Measurements from ENCODE around the gene CXCL3. TPM values are rescaled to one million over a fixed set of nuclear protein-coding genes. Genes with fewer than 3 reads are reported as not detected.

CXCL3 gene
- polyA plus RNA-seq, 5 donors = 0.70 to 1.8 (median 1.0) TPM

- no peak for DNase-seq
These were observed 23.2 kb downstream of the CXCL3 start for GRCh38 chr4:74015126-74015780.

GRCh38 chr4:74014332-74014731, 24.2 kb downstream of the CXCL3 start:
- no peak for DNase-seq

GRCh38 chr4:74013264-74013663, 25.2 kb downstream of the CXCL3 start:
- no peak for DNase-seq

- DNase-seq = no peak
These were observed 26.4 kb downstream of the CXCL3 start for GRCh38 chr4:74012130-74012529.

GRCh38 chr4:74009307-74009706, 29.2 kb downstream of the CXCL3 start:
- DNase-seq = no peak

GRCh38 chr4:74006009-74006476, 32.4 kb downstream of the CXCL3 start:
- DNase-seq = no peak

GRCh38 chr4:74005528-74005927, 33.0 kb downstream of the CXCL3 start:
- no peak for DNase-seq

- no peak for DNase-seq
These were observed 33.8 kb downstream of the CXCL3 start for GRCh38 chr4:74004668-74005067.

- DNase-seq = no peak
These were observed 38.2 kb downstream of the CXCL3 start for GRCh38 chr4:74000301-74000700.

- DNase-seq = peak; percentile 13 to 24
These were observed 40.2 kb downstream of the CXCL3 start, which contains the start of gene CXCL5 for GRCh38 chr4:73998040-73999011. Gene CXCL5 (minus strand): TSS chr4:73998677. CDS start chr4:73998581, 96 bp downstream.

GRCh38 chr4:73992050-73992449, 46.4 kb downstream of the CXCL3 start:
- no peak for DNase-seq

GRCh38 chr4:73991742-73992000, 46.8 kb downstream of the CXCL3 start:
- no peak for DNase-seq

GRCh38 chr4:73990988-73991741, 47.3 kb downstream of the CXCL3 start:
- DNase-seq = no peak

- DNase-seq = no peak
These were observed 48.6 kb downstream of the CXCL3 start for GRCh38 chr4:73989928-73990327.

- no peak for DNase-seq
These were observed 49.5 kb downstream of the CXCL3 start for GRCh38 chr4:73989031-73989430.

GRCh38 chr4:73988061-73988460, 50.4 kb downstream of the CXCL3 start, which contains the start of gene PPBP:
Gene PPBP (minus strand): TSS chr4:73988190. CDS start chr4:73988103, 87 bp downstream.
- no peak for DNase-seq

Other genes with a start within 250 kb of the CXCL3 start
- gene CXCL6, start 202.0 kb downstream of the CXCL3 start, polyA plus RNA-seq (ENCODE audit: insufficient read depth in 1 of 5, insufficient read length in 5 of 5, low replicate concordance in 1 of 5) = under 1 TPM in 2 of 5 donors, not detected in 3; 0.08 to 0.18 TPM
- gene PF4V1, start 185.4 kb downstream of the CXCL3 start, polyA plus RNA-seq (ENCODE audit: insufficient read depth in 1 of 5, insufficient read length in 5 of 5, low replicate concordance in 1 of 5) = 1 to 10 TPM in 1 of 5 donors, under 1 TPM in 3, not detected in 1; 0.52 to 2.3 (median 0.74) TPM
- gene CXCL1, start 169.3 kb downstream of the CXCL3 start, polyA plus RNA-seq (ENCODE audit: insufficient read depth in 1 of 5, insufficient read length in 5 of 5, low replicate concordance in 1 of 5) = 1 to 10 TPM in 4 of 5 donors, under 1 TPM in 1; 0.84 to 2.9 (median 2.0) TPM
- gene PF4, start 56.7 kb downstream of the CXCL3 start, polyA plus RNA-seq (ENCODE audit: insufficient read depth in 1 of 5, insufficient read length in 5 of 5, low replicate concordance in 1 of 5) = 10 to 100 TPM; 11.6 to 16.9 (median 13.9) TPM
- gene PPBP, start 50.5 kb downstream of the CXCL3 start, polyA plus RNA-seq (ENCODE audit: insufficient read depth in 1 of 5, insufficient read length in 5 of 5, low replicate concordance in 1 of 5) = 10 to 100 TPM; 21.0 to 49.9 (median 42.8) TPM
- under 1 TPM; 0.09 to 0.35 (median 0.20) TPM for gene CXCL5, start 40.0 kb downstream of the CXCL3 start, polyA plus RNA-seq (ENCODE audit: insufficient read depth in 1 of 5, insufficient read length in 5 of 5, low replicate concordance in 1 of 5)
- 1 to 10 TPM in 4 of 5 donors, under 1 TPM in 1; 0.51 to 2.6 (median 1.6) TPM for gene CXCL2, start 60.5 kb upstream of the CXCL3 start, polyA plus RNA-seq (ENCODE audit: insufficient read depth in 1 of 5, insufficient read length in 5 of 5, low replicate concordance in 1 of 5)
- gene MTHFD2L, start 119.4 kb upstream of the CXCL3 start, polyA plus RNA-seq (ENCODE audit: insufficient read depth in 1 of 5, insufficient read length in 5 of 5, low replicate concordance in 1 of 5) = 10 to 100 TPM; 14.0 to 25.4 (median 18.3) TPM

All from right lung (tissue), 5 donors.